HG03108 (cell line): ENCODE measurements around the gene CFAP61.
A peak's percentile ranks its signal among the peaks of the same experiment; 100 is the strongest.
"Not testable (repeated sequence)": the region's sequence is repeated elsewhere in the genome, so short reads cannot be mapped to it uniquely, and the experiment has no call there.

Experiments
- ATAC-seq: cut with Tn5 transposase; IDR thresholded peaks from one replicate; pipeline ENCODE4 v1.9.1; 2021; ENCODE audit warnings: moderate library complexity; ENCODE audit not compliant: unreplicated experiment

CFAP61 gene

DNA sequence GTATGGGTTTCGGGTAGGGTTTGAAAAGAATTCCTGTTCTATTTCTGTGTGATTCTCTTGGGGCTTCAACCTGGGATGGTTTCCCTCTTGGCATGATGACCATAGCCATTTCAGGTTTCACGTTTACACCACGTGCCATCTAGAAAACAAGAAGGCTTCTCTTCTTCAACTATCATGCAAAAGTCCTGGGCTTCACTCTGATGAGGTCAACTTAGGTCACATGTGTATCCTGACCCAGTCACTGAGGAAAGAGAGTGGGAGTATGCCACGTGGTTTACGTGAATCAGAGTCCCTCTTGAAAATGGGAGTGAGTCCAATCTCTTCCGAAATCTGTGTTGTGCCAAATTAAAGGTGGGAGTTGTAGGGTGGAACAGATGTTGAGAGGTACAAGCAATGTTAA is 174.2 kb downstream of the CFAP61 start:
- ATAC-seq, result no peak

DNA sequence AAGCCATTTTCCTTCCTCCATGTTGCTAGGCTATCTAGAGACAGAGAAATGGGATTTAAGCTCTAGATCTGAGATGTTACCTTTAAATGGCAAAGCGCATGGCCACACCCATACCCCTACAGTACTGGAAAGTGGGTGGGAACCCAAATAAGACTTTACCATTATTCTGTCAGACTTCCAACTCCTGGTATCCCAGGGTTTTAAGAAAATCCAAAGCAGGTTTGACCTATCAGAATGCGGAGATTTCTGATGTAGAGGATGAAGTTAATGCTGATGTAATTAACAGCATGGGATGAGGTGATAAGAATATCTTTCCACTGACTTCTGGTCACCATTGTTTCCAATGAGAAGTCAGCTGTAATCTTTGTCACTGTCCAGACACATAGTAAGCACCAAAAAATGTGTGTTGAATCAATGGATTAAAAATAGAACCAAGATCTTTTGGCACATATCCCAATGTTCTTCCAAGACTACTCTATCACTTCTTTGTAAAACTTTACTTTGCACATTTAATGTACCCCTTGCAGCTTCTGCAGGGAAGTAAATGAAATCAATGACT is 174.8 kb downstream of the CFAP61 start:
- ATAC-seq, result no peak

DNA sequence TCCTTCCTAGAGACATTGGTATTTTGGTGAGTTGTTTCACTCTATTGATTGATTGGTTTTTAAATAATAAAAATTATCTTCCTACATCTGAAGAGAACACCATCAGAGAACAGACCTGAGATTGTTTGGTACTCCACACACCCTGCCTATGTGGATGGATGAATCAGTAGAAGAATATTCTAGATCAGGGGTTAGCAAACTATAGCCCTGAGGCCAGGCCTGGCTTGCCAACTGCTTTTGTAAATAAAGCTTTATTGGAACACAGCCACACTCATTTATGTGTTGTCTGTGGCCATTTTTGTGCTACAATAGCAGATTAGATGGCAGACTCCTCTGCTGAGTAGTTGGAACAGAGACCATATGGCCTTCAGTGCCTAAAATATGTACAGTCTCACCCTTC is 176.0 kb downstream of the CFAP61 start:
- no peak for ATAC-seq

DNA sequence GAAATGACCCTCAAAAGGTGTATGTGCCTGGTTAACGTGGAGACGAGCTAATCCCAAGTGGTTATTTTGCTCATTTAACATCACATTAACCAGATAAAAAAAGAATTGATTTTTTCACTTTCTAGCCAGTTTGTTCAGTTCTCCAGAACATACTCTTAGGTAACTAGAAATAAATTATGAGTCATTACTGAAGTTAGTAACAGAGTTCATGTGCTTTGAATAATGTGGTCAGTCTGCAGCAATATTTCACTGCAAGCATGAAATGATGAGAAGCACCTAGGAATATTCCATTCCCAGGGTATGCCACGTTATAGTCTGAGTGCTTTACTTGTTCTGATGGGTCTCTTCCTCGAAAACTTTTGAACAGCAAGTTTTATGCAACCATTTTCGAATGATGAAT is 177.3 kb downstream of the CFAP61 start:
- no peak for ATAC-seq

DNA sequence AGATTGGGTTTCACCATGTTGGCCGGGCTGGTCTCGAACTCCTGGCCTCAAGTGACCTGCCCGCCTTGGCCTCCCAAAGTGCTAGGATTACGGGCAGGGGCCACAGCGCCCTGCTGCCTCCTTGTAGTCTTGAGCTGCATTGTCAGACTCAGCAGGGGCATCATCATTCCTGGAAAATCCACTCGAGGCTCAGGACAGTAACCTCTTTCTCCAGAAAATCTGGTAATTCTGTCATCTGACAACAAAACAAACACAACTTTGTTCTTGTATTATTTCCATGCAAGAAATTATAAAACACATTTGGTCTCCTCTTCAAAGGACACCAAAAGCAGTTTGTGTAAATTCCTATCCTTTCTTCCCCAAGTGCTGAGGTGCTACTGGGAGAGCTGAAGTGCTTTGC is 178.4 kb downstream of the CFAP61 start:
- no peak for ATAC-seq

DNA sequence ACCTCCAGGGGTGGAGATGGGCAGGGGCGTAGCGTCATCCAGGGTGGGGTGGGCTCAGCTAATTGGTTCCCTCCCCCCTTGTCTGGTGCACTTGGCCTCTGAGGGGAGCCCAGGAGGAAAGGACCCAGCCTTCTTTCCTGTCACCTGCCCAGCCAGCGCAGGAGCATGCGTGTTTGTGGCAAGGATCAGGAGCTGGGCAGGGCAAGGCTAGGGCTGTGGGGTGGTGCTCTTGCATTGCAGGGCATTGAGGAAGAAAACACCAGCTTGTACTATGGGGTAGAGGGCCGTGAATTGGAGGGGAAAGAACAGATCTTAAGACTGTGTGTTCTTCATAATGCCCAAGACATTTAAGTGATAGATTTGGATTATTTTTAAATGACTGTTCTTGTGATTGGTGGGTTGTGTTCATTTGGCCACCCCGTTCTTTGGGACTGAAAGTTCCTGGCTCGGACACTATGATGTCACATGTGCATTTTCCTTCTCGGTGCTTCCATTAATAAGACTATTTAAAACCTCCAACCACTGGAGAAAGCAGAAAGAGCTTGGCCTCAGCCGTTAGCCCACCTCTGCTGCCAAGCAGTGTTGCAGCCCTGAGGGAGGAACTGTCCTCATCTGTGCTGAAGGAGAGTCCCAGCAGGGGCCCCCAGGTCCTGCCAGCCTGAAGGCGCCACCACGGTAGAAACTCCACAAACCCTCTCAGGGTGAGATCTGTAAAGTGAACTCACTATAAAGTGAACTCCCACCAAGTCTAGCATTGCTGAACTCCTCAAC is 179.4 kb downstream of the CFAP61 start:
- ATAC-seq, result no peak

DNA sequence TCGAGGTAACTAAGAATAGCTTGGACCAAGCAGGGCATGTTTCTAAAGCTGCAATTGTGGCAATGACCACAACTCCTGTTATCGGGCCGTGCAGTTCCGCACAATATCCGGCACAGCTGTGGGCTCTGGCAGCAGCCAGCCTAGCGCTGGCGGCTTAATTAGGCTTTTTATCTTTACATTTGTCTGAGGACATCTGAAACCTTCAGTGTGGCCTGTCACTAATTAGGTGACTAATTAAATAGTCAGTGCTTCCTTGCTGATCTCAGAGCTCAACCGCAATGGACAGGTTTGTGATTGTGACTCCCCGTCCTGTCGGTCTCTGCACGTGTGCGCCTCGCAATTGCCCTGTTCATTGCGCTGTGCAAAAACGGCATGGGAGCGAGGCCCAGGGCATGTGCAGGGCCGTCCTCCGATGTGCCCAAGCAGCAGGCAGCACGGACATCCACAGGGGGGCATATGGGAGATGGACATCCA is 180.7 kb downstream of the CFAP61 start:
- peak; percentile 44 for ATAC-seq

DNA sequence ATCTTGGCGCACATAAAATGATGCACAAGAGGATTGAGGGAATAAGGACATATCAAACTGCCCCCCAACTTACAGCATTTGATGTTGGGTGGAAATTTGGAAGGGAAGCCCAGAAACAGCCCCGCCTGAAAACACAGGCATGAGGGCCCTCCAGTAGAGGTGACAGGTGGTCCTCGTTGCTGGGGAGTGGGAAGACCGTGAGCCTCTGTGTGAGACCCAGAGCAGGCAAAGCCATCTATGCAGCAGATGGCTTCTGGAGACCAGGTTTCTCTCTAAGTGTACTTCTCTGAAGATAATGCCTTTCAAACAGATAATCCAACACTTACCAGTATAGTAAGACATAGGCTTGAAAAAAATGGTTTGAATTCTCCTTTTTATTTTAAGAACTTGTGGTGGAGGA is 183.3 kb downstream of the CFAP61 start:
- no peak for ATAC-seq

DNA sequence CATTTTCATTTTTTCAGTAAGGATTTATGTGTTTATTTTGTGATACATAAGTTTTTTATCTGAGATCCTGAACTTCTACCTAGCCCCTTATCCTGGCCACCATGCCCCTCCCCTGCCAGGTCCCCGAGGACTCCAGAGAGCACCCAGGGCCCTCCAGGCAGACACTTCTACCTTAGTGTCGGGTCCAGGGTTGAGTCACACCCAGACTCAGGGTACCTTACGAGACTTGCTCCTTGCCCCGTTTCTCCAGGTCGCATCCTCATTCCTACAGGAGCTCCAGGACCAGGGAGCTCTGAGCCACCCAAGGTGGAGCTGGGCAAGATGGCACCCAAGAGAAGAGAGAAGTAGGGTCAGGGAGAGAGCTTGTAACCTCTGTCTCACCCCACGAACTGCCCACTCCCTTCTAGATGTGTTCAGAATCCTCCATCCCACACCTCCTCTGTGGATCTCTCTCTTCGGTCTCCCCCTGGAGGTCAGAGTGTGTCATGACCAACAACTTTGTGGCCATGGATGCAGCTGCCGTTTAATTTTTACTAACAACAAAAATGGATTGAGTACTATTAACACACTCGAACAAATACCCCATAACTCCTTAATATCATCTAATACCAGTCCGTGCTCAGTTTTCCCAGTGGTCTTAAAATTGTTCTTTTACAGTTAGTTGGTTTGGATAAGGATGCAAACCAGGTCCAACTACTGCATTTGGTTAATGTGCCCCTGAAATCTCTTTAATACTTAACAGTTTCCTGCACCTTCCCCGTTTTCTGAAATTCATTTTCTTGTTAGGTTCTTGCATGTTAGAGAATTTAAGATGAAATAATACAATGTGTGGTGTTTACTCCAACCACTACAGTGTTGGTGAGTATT is 185.0 kb downstream of the CFAP61 start:
- ATAC-seq, result peak; percentile 43

DNA sequence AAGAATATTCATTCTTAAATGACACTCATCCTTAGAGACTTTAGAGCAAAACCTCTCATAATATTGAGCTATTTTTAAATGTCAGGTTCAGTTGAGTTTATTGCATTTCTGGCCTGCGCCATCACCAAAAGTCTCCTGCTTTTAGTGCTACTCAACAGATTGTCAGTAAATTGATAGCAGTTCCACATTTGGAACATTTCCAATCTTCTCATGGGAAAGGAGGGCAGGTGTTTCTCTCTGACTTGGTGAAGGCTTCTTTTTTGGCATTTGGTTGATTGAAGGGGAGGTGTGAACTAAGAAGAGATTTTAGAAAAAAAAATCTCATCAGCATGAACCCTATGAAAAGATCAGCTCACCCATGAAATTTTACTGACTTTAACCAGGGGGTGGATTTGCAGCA is 189.6 kb downstream of the CFAP61 start:
- ATAC-seq, result no peak

DNA sequence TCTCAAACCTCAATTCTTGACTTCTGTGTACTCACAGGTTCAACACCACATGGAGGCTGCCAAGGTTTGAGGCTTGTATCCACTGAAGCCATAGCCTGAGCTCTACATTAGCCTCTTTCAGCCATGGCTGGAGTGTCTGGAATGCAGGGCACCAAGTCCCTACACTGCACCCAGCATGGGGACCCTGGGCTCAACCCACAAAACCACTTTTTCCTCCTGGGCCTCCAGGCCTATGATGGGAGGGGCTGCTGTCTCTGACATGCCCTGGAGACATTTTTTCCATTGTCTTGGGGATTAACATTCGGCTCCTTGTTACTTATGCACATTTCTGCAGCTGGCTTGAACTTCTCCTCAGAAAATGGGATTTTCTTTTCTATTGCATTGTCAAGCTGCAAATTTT is 192.1 kb downstream of the CFAP61 start:
- not testable (repeated sequence) for ATAC-seq

DNA sequence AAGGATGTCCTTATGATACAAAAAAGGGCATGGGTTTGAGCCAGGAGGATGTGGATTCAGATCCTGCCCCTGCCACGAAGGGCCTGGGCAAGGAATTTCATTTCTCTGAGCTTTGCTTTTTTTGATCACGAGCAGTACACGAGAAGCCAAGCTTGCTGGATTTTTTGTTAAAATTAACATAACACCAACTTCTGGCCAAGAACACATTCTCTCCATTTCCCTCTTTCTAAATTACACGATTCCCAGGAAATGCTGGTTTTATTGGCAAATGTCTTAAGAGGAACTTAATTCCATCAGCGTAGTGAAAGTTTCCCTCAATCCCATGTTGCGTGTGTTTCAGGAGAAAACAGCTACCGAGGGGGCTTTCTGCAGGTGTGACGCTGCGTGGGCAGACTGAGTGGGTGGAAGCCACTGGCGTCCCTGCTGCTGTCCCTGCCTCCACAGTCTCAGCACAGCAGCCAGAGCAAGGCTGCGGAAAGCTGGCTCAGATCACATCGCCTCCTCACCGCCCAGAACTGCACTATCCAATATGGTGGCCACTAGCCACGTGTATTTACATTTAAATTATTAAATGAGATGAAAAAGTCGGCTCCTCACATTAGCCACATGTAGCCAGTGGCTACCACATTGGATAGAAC is 194.8 kb downstream of the CFAP61 start:
- ATAC-seq, result no peak

DNA sequence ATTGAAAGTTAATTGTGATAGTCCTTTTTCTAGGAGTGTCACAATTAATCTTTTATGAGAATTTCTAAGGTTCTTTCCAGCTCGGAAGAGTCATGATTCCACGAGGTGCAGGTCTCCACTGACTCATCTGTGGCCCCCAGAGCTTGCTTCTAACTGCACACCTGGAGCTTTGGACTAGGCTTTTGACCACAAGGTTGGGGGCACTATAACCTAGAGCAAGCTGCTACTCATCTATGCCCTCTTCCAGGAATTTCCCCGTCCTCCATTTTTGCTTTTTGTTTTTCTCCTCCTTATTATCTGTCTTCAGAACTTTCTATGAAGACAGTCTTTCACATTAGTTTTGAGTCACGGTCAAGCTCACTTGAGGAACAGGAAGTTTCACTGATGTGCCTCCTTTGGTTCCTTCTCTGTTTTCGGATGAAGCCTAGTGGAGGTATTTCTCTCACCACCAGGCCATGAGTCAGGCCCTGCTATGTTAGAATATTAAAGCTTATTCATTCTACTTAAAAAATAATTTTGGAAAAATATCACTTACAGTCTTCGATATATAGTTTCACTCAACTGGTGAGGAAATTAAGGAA is 196.4 kb downstream of the CFAP61 start:
- ATAC-seq, result peak; percentile 58

DNA sequence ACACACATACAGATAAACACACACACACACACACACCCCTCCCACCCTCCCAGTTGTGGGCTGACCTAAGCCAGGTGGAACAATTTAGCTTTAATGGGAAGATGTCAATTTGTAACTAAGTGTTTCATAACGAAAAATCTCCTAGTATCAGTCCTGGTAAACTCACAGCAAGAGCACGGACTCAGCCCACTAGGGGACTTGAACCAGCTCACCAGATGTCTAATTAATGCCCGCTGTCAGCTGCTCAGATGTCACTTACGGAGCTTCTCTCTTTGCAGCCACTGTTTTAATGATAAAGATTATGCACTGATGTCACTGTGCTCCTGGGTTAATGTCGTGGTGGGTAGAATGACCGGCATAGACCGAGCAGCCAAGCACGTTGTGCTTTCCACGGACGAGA is 199.0 kb downstream of the CFAP61 start:
- no peak for ATAC-seq

DNA sequence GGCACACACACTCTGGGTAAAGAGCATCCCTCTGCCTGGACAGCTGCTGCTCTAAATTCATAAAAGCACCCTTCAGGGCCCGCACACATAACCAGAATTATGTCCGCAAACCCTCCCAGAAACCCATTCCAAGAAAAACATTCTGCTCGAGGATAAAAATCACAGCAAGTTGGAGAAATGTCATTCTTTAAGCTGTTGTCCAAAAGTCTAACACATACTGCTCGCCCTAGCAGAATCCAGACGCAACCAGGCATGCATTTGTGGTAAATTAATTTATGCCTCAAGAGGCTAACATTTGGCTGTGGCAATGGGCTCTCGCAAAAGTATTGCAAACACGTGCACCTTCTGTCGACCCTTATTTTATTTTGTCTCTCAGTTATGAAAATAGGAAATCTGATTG is 199.5 kb downstream of the CFAP61 start:
- no peak for ATAC-seq

DNA sequence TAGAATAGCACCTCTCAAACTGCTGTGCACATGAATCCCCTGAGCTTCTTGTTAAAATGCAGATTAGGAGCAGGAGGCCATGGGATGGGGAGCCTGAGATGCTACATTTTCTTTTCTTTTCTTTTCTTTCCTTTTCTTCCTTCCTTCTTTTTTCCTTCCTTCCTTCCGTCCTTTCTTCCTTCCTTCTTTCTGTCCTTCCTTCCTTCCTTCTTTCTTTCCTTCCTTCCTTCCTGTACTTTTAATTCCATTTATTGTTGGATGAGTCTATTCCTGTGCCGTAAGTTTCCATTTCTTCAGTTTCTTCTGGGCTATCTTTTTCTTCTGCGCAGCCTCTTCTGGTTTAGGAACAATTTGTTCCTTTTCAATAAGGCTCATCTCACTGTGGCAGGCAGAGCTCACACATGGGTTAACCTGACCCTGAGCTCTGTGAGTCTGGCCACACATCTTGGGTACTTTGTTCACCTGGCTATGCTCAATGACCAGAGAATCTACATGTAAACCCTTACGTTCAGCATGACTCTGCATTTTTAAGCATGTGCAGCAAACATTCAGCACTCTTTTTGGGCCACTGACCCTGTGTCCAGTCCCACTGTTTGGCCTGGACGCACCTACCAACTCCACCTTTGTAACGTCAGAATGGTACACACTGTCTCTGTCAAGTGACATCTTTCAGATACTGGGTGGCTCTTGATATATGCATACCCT is 200.9 kb downstream of the CFAP61 start:
- ATAC-seq, result no peak

DNA sequence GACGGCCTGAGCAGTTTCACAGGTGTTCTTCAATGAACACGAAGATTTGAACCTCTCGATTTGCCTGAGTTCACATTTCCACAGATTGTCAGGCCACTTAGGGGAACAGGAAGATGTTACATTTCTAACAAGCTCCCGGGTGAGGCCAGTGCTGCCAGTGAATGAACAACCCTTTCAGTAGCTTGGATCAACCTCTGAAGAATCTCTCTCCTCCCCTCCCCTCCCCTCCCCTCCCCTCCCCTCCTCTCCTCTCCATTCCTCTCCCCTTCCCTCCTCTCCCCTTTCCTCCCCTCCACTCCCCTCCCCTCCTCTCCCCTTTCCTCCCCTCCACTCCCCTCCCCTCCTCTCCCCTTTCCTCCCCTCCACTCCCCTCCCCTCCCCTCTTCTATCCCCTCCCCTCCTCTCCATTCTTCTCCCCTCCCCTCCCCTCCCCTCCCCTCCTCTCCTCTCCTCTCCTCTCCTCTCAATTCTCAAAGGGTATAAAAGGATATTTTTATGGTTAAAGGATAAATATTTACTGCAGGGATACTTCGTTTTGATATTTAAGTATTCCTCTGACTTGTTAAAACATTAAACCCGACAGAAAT is 201.5 kb downstream of the CFAP61 start:
- ATAC-seq, result no peak

DNA sequence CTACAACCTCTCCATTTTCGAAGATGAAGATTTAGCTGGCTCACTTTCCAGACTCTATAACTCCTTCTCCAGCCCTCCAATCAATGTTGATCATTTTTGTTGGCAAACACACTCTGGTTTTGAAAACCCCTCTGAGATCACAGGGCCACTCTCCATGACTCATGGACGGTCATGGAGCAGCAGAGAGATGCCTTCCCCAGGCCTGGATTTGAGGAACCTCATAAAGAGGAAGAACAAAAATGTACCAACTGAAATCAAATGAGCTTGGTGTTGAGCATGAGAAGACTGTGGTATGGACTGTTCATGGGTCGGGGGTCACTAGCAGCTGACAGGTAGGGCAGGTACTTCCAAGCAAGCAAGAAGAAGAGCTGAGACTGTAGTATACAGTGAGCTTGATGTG is 202.8 kb downstream of the CFAP61 start:
- ATAC-seq, result no peak

DNA sequence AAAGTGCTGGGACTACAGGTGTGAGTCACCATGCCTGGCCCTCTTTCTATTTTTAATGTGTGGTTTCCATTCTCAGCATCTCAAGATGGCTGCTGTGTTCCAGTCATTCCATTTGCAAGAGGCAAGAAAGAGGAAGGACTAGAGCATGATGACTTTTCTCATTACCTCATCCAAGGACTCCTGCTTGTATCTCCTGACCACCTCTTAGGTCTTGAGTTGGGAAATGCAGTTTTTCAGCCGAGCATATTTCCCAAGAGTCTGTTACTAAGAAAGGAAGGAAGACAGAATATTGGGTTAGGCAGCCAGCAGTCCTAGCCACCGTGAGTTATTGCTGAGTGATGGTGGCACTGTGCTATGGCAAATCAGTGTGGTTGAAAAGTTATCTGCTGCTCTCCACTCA is 207.2 kb downstream of the CFAP61 start:
- ATAC-seq, result no peak

DNA sequence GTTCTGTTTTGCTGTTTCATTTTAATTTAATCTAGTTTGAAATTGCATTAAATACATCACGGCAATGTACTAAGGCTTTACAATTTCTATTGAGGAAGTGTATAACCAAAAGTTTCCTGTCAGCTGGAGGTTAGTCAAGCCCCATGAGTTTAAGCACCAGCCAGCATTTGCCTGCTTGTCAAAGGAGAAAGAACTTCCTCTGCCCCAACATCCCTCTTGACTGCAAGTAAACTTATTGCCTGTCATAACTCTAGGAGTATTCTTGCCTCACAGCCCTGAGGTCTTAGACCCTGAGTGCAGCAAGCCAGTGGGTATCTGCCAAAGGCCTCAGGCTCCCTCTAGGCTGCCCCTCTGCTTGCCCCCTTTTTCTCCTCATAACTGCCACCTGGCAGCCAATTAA is 208.8 kb downstream of the CFAP61 start:
- ATAC-seq, result no peak
